A673 (cell line): ENCODE data around the gene ABHD8. TPM values are rescaled to one million over a fixed set of nuclear protein-coding genes. Genes with fewer than 3 reads are reported as not detected.

Experiments
- BruUV-seq: library from RNA; stranded (reverse); fragments of 400-500 nt; replicated peaks from 2 replicates; lab custom pipeline; 2021; lab: Mats Ljungman, UMichigan
- CTCF ChIA-PET: fragments of 300-600 bp; sonication (Branson Sonifier 250); formaldehyde crosslinking; loops from one replicate; lab custom pipeline; 2022; ENCODE audit warnings: antibody characterized with exemption; lab: Charles Lee
- POLR2A ChIA-PET: fragments of 300-600 bp; sonication (Branson Sonifier 250); formaldehyde crosslinking; loops from one replicate; lab custom pipeline; 2022; ENCODE audit warnings: antibody characterized with exemption; ENCODE audit not compliant: low non-redundant PET; lab: Charles Lee
- DNase-seq: peaks from one replicate; pipeline ENCODE4 v3.0.0-alpha.2; 2015; ENCODE audit warnings: low spot score
- H3K27ac ChIP-seq: fragments of 200-600 bp; sonication (generic); 2 replicates; pipeline ENCODE4 v1.5.1; 2016; ENCODE audit warnings: mixed run types, low read depth, mild to moderate bottlenecking, mixed read lengths, antibody characterized with exemption, low read length; ENCODE audit not compliant: poor library complexity, severe bottlenecking
- H3K27me3 ChIP-seq: fragments of 200-600 bp; sonication (generic); replicated peaks from 2 replicates; pipeline ENCODE4 v1.6.1; 2017; ENCODE audit warnings: mixed run types, low read depth, mild to moderate bottlenecking, mixed read lengths, antibody characterized with exemption, low read length; ENCODE audit not compliant: insufficient read depth, poor library complexity
- H3K36me3 ChIP-seq: fragments of 200-600 bp; sonication (generic); 2 replicates; pipeline ENCODE4 v1.6.1; 2016; ENCODE audit warnings: mixed run types, mild to moderate bottlenecking, mixed read lengths, antibody characterized with exemption, low read length; ENCODE audit not compliant: insufficient read depth, poor library complexity, severe bottlenecking
- H3K4me1 ChIP-seq: fragments of 200-600 bp; sonication (generic); 2 replicates; pipeline ENCODE4 v1.6.1; 2017; ENCODE audit warnings: mixed run types, mild to moderate bottlenecking, mixed read lengths, antibody characterized with exemption, low read length; ENCODE audit not compliant: insufficient read depth, poor library complexity, severe bottlenecking
- H3K4me3 ChIP-seq: fragments of 200-600 bp; sonication (generic); 2 replicates; pipeline ENCODE4 v1.5.1; 2016; ENCODE audit warnings: low read depth, mixed run types, mild to moderate bottlenecking, mixed read lengths, low read length; ENCODE audit not compliant: poor library complexity, severe bottlenecking
- H3K9me3 ChIP-seq: fragments of 200-600 bp; sonication (generic); 2 replicates; pipeline ENCODE4 v1.6.1; 2016; ENCODE audit warnings: mixed run types, low read depth, mild to moderate bottlenecking, mixed read lengths, antibody characterized with exemption, low read length; ENCODE audit not compliant: poor library complexity, severe bottlenecking
- CTCF ChIP-seq: fragments of 300-800, 200-600 bp; sonication (generic); conservative IDR thresholded peaks from 2 replicates; pipeline ENCODE4 v1.5.1; 2017; ENCODE audit warnings: low read depth, mild to moderate bottlenecking, antibody characterized with exemption, low read length, moderate library complexity, mixed read lengths
- EZH2 ChIP-seq: fragments of 200-600 bp; sonication (generic); IDR thresholded peaks from 2 replicates; pipeline ENCODE4 v1.6.1; 2017; ENCODE audit warnings: borderline replicate concordance, low read depth, mild to moderate bottlenecking, mixed read lengths, antibody characterized with exemption, low read length; ENCODE audit not compliant: poor library complexity, severe bottlenecking
- intact Hi-C: fragments of 100-400 bp; cut with micrococcal nuclease; formaldehyde crosslinking; loops from one replicate; pipeline ENCODE4 v1.10.0; 2022; ENCODE audit not compliant: unreplicated experiment
- total RNA-seq: library from RNA; stranded (reverse); gene quantifications from 2 replicates; pipeline ENCODE4 v1.2.3, GENCODE V29; 2021

Gene ABHD8
- total RNA-seq, 1 experiment from 2014 or later, result 11.0 TPM

GRCh38 chr19:17312189-17313113, 9.2 kb upstream of the ABHD8 start:
- Histone ChIP-seq H3K4me1 (no peaks in the 10 kb centered on the region), H3K27me3 (no peaks in the 10 kb centered on the region), H3K27ac (no peak overlapping the region), H3K9me3 (no peaks in the 10 kb centered on the region), H3K36me3 (peaks cover 21% of the 10 kb centered on the region), H3K4me3 (no peak overlapping the region)
- BruUV-seq, result no TSS peak
- intact Hi-C loops, result no loop called here
- TF ChIP-seq EZH2 (no peak), CTCF (no peak)
- ChIA-PET POLR2A (no interaction called here), CTCF (no interaction called here)
- no peak for DNase-seq

GRCh38 chr19:17311455-17312188, 8.4 kb upstream of the ABHD8 start:
- Histone ChIP-seq H3K4me1 (no peaks in the 10 kb centered on the region), H3K27me3 (no peaks in the 10 kb centered on the region), H3K4me3 (no peak overlapping the region), H3K36me3 (peaks cover 21% of the 10 kb centered on the region), H3K9me3 (no peaks in the 10 kb centered on the region), H3K27ac (no peak overlapping the region)
- ChIA-PET POLR2A (no interaction called here), CTCF (no interaction called here)
- BruUV-seq, result no TSS peak
- intact Hi-C loops, result no loop called here
- no peak for TF ChIP-seq CTCF
- TF ChIP-seq EZH2, result no peak
- DNase-seq, result no peak

- POLR2A ChIA-PET, result interaction anchor here (0.5 kb wide), 1 partner anchor 26 kb away, joined by 9 read pairs; no protein-coding TSS in a partner anchor
- intact Hi-C loops, result no loop called here
- H3K36me3 ChIP-seq, result peaks cover 14% of the 10 kb centered on the region
- CTCF ChIA-PET, result no interaction called here
- H3K9me3 ChIP-seq, result no peaks in the 10 kb centered on the region
- TF ChIP-seq EZH2, result no peak
- TF ChIP-seq CTCF, result no peak
- DNase-seq, result no peak
- BruUV-seq, result no TSS peak
- peaks cover 3% of the 10 kb centered on the region for H3K4me1 ChIP-seq
- peak overlapping the region; percentile 81 for H3K27ac ChIP-seq
- H3K27me3 ChIP-seq, result no peaks in the 10 kb centered on the region
- peak overlapping the region; percentile 93 for H3K4me3 ChIP-seq
Observed at GRCh38 chr19:17309965-17310461, 6.8 kb upstream of the ABHD8 start.
